Stimulated activated CD4-positive, alpha-beta T cell treated with anti-CD3 and anti-CD28 coated beads, TNF-alpha, amount 100 ng/mL, for 1 hour (primary cell): ENCODE data around the gene NCAM2.

Experiments used
- DNase-seq, 3 donors: peaks; one replicate each; pipeline ENCODE4 v3.0.0-alpha.2; 2020; ENCODE audit warnings: low read depth in 3 of 3, low spot score in 1 of 3

NCAM2 gene

GRCh38 chr21:21434944-21435343 is 436.7 kb downstream of the NCAM2 start:
- no peak for DNase-seq

- DNase-seq = no peak
Measured at GRCh38 chr21:21436012-21436534, 437.9 kb downstream of the NCAM2 start.

- no peak for DNase-seq
Measured at GRCh38 chr21:21439761-21440160, 441.6 kb downstream of the NCAM2 start.

GRCh38 chr21:21457077-21457476 is 458.9 kb downstream of the NCAM2 start:
- DNase-seq = no peak

GRCh38 chr21:21458124-21458631 is 460.0 kb downstream of the NCAM2 start:
- no peak for DNase-seq

- DNase-seq = no peak
Measured at GRCh38 chr21:21460979-21461378, 462.8 kb downstream of the NCAM2 start.

- DNase-seq = no peak
Measured at GRCh38 chr21:21463456-21463855, 465.2 kb downstream of the NCAM2 start.

- DNase-seq = no peak
Measured at GRCh38 chr21:21464684-21465083, 466.5 kb downstream of the NCAM2 start.

GRCh38 chr21:21466752-21467151 is 468.5 kb downstream of the NCAM2 start:
- DNase-seq = no peak

- DNase-seq = no peak
Measured at GRCh38 chr21:21468003-21468402, 469.8 kb downstream of the NCAM2 start.

- DNase-seq = no peak
Measured at GRCh38 chr21:21481239-21481638, 483.0 kb downstream of the NCAM2 start.

- no peak for DNase-seq
Measured at GRCh38 chr21:21508859-21509258, 510.6 kb downstream of the NCAM2 start.

- DNase-seq = no peak
Measured at GRCh38 chr21:21530680-21531079, 532.5 kb downstream of the NCAM2 start.

- no peak for DNase-seq
Measured at GRCh38 chr21:21547368-21547953, 549.3 kb downstream of the NCAM2 start.

GRCh38 chr21:21559285-21560045 is 561.3 kb downstream of the NCAM2 start:
- DNase-seq = no peak
